MCF 10A (cell line): ENCODE measurements around the gene TSC2. TPM values are rescaled to one million over a fixed set of nuclear protein-coding genes. Genes with fewer than 3 reads are reported as not detected.

ENCODE experiments used
- BruUV-seq: library from RNA; stranded (reverse); fragments of 400-500 nt; replicated peaks from 2 replicates; lab custom pipeline; 2021; lab: Mats Ljungman, UMichigan
- CTCF ChIA-PET: fragments of 300-600 bp; sonication (Branson Sonifier 250); formaldehyde crosslinking; extraction: SDS; loops from one replicate; lab custom pipeline; 2021; ENCODE audit warnings: antibody characterized with exemption, inconsistent platforms; lab: Yijun Ruan, JAX
- POLR2A ChIA-PET: fragments of 300-600, 350-650 bp; sonication (Branson Sonifier 250); formaldehyde crosslinking; extraction: SDS; loops from one replicate; lab custom pipeline; 2020; ENCODE audit warnings: antibody characterized with exemption, inconsistent platforms; lab: Yijun Ruan, JAX
- DNase-seq: peaks from one replicate; pipeline ENCODE4 v3.0.0-alpha.2; 2018; ENCODE audit not compliant: unreplicated experiment
- H3K27ac Mint-ChIP-seq: one replicate; pipeline ENCODE4 v1.8.0; 2022; ENCODE audit warnings: mild to moderate bottlenecking, low read depth, mixed read lengths; ENCODE audit not compliant: unreplicated experiment
- H3K27me3 Mint-ChIP-seq: one replicate; pipeline ENCODE4 v1.8.0; 2022; ENCODE audit warnings: mixed read lengths; ENCODE audit not compliant: insufficient read depth, unreplicated experiment
- H3K36me3 Mint-ChIP-seq: one replicate; pipeline ENCODE4 v1.8.0; 2022; ENCODE audit warnings: mild to moderate bottlenecking, moderate library complexity, mixed read lengths; ENCODE audit not compliant: insufficient read depth, unreplicated experiment
- H3K4me1 Mint-ChIP-seq: one replicate; pipeline ENCODE4 v1.8.0; 2022; ENCODE audit warnings: mixed read lengths; ENCODE audit not compliant: insufficient read depth, unreplicated experiment
- H3K4me3 Mint-ChIP-seq: one replicate; pipeline ENCODE4 v1.8.0; 2022; ENCODE audit warnings: mild to moderate bottlenecking, moderate library complexity, mixed read lengths; ENCODE audit not compliant: unreplicated experiment
- H3K9me3 Mint-ChIP-seq: one replicate; pipeline ENCODE4 v1.8.0; 2022; ENCODE audit warnings: mixed read lengths; ENCODE audit not compliant: unreplicated experiment
- intact Hi-C: fragments of 100-400 bp; cut with micrococcal nuclease; formaldehyde crosslinking; loops from 2 replicates; pipeline ENCODE4 v1.14.1; 2022
- total RNA-seq: library from RNA; stranded (reverse); gene quantifications from 2 replicates; pipeline ENCODE4 v1.2.3, GENCODE V29; 2022
- TF ChIP-seq, protein P1 (sequence below): fragments of 200-600 bp; IDR thresholded peaks from one replicate; pipeline ENCODE4 v1.8.0; 2022; ENCODE audit warnings: antibody characterized with exemption, mild to moderate bottlenecking; ENCODE audit not compliant: unreplicated experiment

The TSC2 gene
- total RNA-seq, 1 experiment from 2014 or later, result 99.8 TPM

DNA sequence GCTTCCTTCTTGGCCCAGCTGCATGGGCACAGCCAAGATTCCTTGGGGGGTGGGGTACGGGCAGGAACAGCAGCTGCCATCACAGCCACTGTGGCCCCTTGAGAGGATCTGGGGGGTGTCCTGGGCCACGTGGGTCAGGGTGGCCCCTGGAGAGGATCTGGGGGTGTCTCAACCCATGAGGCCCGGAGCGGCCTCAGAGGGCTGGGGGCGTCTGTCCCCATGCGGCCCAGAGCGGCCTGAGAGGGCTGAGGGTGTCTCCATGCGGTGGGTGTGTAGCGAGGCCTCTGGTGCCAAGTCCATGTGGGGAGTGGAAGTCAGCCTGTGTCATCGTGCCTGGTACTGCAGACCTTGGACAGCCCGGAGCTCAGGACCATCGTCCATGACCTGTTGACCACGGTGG, 13.7 kb downstream of the TSC2 start:
- H3K4me3 Mint-ChIP-seq, result no peak overlapping the region
- no peak overlapping the region for H3K27ac Mint-ChIP-seq
- peaks cover 25% of the 10 kb centered on the region for H3K36me3 Mint-ChIP-seq
- TF ChIP-seq, protein P1, sequence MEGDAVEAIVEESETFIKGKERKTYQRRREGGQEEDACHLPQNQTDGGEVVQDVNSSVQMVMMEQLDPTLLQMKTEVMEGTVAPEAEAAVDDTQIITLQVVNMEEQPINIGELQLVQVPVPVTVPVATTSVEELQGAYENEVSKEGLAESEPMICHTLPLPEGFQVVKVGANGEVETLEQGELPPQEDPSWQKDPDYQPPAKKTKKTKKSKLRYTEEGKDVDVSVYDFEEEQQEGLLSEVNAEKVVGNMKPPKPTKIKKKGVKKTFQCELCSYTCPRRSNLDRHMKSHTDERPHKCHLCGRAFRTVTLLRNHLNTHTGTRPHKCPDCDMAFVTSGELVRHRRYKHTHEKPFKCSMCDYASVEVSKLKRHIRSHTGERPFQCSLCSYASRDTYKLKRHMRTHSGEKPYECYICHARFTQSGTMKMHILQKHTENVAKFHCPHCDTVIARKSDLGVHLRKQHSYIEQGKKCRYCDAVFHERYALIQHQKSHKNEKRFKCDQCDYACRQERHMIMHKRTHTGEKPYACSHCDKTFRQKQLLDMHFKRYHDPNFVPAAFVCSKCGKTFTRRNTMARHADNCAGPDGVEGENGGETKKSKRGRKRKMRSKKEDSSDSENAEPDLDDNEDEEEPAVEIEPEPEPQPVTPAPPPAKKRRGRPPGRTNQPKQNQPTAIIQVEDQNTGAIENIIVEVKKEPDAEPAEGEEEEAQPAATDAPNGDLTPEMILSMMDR, result no peak
- no peak for DNase-seq
- CTCF ChIA-PET, result no interaction called here
- intact Hi-C loops, result no loop called here
- no peaks in the 10 kb centered on the region for H3K27me3 Mint-ChIP-seq
- POLR2A ChIA-PET, result interaction anchor here (1.0 to 2.1 kb wide), 2 partner anchors 14 to 17 kb away, joined by 3 to 6 read pairs; partner anchors contain the start of genes NTHL1 and TSC2
- H3K4me1 Mint-ChIP-seq, result no peaks in the 10 kb centered on the region
- H3K9me3 Mint-ChIP-seq, result no peaks in the 10 kb centered on the region
- BruUV-seq, result no TSS peak

DNA sequence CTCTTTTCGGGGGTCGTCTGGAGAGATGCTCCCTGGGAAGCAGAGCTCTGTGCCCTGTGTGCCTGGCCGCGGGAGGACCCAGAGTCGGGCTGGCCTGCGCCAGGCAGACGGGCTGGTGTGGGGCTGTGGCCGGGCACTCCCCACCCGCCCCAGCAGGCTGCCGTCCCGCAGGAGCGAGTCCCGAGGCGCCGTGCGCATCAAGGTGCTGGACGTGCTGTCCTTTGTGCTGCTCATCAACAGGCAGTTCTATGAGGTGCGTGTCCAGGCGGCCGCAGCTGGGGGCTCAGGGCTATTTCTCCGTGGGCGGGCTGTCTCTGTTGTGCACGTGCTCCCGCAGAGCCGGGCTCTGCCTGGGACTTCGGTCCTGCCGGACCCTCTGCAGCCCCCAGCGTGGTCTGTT, 15.0 kb downstream of the TSC2 start:
- POLR2A ChIA-PET, result no interaction called here
- CTCF ChIA-PET, result no interaction called here

DNA sequence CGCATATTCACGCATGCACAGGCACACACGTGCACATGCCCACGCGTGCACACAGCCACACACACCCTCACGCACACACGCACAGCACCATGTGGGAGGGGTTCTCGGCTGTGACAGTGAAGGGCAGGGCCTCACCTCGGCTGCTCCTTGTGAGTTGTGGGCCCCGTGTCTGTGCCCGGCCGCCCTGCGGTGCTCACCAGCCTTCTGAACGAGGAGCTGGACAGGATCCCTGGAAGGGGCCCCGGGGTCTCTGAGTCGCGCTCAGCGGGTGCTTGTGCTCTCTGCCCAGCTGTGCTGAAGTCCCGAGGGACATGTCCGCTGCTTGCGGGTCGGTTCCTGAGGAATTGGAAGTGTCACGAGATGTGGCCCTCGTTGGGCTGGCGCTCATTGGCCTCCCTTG, 16.1 kb downstream of the TSC2 start:
- POLR2A ChIA-PET, result interaction anchor here (0.8 to 1.0 kb wide), 2 partner anchors 16 to 41 kb away, joined by 3 read pairs; partner anchors contain the start of genes NTHL1 and TSC2
- Mint-ChIP-seq H3K27me3 (no peaks in the 10 kb centered on the region), H3K36me3 (peaks cover 35% of the 10 kb centered on the region), H3K9me3 (no peaks in the 10 kb centered on the region), H3K27ac (no peak overlapping the region), H3K4me1 (no peaks in the 10 kb centered on the region), H3K4me3 (no peak overlapping the region)
- TF ChIP-seq, protein P1, result no peak
- intact Hi-C loops, result no loop called here
- CTCF ChIA-PET, result interaction anchor here (0.6 kb wide), 2 partner anchors 14 to 1353 kb away, joined by 3 read pairs; no protein-coding TSS in a partner anchor
- DNase-seq, result no peak
- no TSS peak for BruUV-seq

More for the DNA sequence above, 15.0 kb downstream of the TSC2 start:
- TF ChIP-seq, protein P1, result no peak
- H3K4me1 Mint-ChIP-seq, result no peaks in the 10 kb centered on the region
- no peak overlapping the region for H3K27ac Mint-ChIP-seq
- H3K27me3 Mint-ChIP-seq, result no peaks in the 10 kb centered on the region
- H3K9me3 Mint-ChIP-seq, result no peaks in the 10 kb centered on the region
- intact Hi-C loops, result no loop called here
- no peak for DNase-seq
- peaks cover 25% of the 10 kb centered on the region for H3K36me3 Mint-ChIP-seq
- H3K4me3 Mint-ChIP-seq, result no peak overlapping the region
- BruUV-seq, result no TSS peak

DNA sequence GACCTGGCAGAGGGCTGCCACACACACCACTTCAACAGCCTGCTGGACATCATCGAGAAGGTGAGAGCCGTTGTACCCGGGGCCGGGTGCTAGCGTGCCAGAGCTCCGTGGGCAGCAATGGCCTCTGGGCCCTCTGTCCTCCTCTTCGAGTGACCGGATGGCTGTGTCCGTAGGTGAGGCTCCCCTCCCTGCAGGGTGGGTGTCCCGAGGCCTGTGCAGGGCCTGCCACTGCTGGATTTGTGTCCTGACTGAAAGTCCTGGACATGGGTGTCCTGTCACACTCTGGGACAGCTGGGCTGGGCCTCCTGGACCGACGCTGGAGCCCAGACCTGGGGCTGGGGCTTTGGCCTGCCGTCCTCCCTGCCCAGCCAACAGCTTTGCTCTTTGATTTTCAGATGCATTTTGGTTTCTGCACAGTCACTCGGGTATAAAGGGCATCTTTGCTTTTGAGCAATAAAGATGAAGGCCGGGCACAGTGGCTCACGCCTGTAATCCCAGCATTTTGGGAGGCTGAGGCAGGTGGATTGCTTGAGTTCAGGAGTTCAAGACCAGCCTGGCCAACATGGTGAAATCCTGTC, 16.7 kb downstream of the TSC2 start:
- no peak overlapping the region for H3K27ac Mint-ChIP-seq
- ChIA-PET CTCF (interaction anchor here (0.6 to 0.7 kb wide), 4 partner anchors 14 to 1353 kb away, joined by 3 read pairs; no protein-coding TSS in a partner anchor), POLR2A (interaction anchor here (1.0 kb wide), 1 partner anchor 17 kb away, joined by 3 read pairs; the partner anchor contains the start of genes NTHL1 and TSC2)
- TF ChIP-seq, protein P1, result no peak
- H3K27me3 Mint-ChIP-seq, result no peaks in the 10 kb centered on the region
- H3K4me1 Mint-ChIP-seq, result no peaks in the 10 kb centered on the region
- DNase-seq, result no peak
- BruUV-seq, result no TSS peak
- no peak overlapping the region for H3K4me3 Mint-ChIP-seq
- intact Hi-C loops, result no loop called here
- H3K9me3 Mint-ChIP-seq, result no peaks in the 10 kb centered on the region
- peaks cover 38% of the 10 kb centered on the region for H3K36me3 Mint-ChIP-seq
